GM21737 (cell line): Measurements from ENCODE around the gene PROSER3.

Experiments
- ATAC-seq: cut with Tn5 transposase; IDR thresholded peaks from one replicate; pipeline ENCODE4 v1.9.1; 2021; ENCODE audit warnings: mild to moderate bottlenecking, moderate library complexity; ENCODE audit not compliant: unreplicated experiment

The PROSER3 gene

DNA sequence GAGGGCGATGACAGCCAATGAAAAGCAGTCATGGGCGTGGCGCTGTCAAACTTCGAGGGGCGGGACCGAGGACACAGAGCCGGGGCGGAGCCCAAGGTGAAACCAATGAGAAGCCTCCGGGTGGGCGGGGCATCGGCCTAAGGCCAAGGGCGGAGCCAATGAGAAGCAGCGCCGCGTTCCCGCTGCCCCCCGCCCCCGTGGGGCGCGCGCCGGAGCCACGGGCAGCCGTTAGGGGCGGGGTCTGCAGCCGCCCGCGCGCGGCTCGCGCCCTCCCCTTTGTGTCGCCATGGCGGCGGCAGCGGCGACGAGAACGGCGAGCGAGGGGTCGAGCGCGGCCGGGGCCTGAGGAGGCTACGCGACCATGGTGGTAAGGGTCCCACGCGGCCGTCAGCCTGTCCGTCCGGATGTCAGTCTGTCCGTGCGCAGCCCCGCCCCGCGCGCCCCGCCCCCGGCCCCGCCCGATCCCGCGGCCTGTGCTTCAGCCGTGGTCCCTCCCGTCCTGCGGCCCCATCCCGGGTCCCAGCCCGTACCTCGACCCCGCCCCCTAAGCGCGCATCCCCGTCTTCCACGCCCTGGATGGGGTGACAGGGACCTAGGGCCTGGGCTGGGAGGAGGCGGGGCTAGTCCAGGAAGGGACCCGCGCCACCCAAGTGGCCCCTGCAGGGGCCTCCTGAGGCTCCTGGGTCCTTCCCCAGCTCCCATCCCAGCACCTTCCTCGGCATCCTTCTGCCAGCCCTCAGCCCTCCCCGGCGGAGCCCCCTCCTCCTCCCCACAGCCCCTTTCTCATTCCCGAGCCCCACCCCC is 17.5 kb downstream of the PROSER3 start, which contains the start of gene ARHGAP33:
ARHGAP33 (plus strand) TSS at position 267 of the 804 bp plus-strand sequence; CDS start at position 362, 95 bp downstream.
- peak; percentile 94 for ATAC-seq

DNA sequence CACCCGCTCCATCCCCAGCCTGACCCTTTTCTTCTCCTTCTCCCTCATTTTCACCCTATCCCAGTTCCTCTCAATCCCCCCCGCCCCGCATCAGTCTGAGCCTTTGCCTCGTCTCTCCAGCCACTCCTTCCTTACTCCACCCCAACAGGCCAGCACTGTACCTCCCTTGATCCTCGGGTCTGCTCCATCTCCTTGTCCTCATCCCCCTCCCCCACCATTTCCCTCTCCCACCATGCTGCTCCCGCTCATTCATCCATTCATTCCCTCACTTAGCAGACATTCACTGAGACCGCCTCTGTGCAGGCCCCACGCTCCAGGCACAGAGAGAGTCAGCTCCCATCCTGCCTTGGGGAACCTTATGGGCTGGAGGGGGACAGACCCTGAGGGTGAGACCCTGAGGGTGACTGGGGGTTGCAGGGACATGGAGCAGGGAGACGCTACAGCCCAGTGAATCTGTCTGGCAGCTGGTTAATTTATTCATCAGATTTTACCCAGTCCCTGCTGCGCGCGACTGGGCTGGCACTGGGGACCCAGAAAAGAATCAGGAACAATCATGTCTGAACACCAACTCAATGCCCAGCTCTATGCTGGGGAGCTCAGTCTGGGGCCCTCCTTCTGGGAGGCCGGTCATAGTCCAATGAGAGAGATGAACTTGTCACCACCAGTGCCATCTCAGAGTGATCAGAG is 18.3 kb downstream of the PROSER3 start:
- ATAC-seq, result no peak

DNA sequence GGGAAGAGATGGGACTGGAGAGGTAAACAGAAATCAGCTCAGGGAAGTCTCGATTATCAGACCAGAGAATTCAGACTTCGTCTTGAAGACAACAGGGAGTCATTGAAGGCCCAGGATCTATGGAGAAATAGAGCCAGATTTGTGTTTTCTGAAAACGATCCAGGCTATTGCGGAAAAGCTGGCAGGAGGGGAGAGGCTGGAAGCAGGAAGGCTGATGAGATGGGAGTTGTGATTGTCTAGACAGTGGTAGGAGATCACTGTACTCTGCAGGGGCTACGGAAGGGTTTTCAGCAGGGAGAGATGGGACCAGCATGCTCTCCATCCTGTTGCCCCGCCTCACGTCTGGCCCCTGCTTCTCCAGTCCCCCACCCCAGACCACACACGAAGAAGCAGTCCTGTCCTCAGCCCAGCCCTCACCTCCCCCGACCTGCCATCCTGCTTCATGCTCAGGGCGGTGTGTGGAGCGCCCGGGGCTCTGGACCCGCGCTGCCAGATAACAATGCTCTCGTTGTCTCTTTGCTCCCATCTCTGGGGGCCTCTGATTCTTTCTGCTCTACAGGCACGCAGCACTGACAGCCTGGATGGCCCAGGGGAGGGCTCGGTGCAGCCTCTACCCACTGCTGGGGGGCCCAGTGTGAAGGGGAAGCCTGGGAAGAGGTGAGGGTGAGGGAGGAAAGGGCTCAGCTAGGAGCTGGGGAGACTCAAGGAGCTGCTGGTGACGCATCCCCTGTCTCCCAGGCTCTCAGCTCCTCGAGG is 19.3 kb downstream of the PROSER3 start:
- no peak for ATAC-seq

DNA sequence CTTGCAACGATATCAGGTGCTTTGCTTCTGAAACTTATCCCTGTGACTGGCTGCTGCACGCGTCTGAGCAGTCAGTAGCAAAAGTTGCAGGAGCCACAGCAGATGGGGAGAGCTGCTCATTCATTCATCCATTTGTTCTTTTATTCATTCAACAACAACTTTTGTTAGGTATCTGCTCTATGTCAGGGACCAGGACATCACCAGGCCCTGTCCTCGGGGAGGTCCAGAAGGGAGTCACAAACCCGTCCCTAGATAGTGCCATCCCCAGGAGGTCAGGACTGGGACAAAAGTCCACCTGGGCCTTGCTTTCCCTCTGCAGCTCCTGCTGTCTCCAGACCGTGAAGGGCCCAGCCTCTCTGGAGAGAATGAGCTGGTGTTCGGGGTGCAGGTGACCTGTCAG is 20.0 kb downstream of the PROSER3 start:
- no peak for ATAC-seq

DNA sequence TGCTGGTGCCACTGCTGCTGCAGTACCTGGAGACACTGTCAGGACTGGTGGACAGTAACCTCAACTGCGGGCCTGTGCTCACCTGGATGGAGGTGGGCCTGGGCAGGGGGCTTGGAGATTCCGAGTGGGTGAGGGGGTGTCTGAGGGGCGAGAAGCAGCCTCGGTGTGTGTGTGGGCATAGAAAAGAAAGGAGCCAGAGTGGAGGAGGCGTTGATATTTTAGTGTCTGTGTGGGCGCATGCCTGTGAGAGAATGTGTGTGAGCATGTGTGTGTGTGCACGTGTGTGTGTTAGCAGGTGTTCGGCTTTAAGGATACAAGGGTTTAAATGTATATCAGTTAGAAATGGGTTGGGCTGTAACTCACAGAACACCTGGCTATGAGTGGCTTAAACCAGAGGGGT is 21.1 kb downstream of the PROSER3 start:
- ATAC-seq, result no peak

DNA sequence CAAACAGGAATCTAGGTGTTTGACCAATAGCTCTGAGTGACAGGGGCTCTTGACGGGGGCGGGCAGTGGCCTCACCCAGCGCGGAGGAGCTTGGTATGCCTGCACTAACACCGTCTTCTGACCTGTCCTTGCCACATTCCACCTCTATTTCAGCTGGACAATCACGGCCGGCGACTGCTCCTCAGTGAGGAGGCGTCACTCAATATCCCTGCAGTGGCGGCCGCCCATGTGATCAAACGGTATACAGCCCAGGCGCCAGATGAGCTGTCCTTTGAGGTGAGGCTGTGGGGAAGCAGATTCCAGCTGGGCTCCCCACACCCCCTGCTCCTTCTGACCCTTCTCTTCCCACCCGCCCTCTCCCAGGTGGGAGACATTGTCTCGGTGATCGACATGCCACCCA is 22.1 kb downstream of the PROSER3 start:
- no peak for ATAC-seq

DNA sequence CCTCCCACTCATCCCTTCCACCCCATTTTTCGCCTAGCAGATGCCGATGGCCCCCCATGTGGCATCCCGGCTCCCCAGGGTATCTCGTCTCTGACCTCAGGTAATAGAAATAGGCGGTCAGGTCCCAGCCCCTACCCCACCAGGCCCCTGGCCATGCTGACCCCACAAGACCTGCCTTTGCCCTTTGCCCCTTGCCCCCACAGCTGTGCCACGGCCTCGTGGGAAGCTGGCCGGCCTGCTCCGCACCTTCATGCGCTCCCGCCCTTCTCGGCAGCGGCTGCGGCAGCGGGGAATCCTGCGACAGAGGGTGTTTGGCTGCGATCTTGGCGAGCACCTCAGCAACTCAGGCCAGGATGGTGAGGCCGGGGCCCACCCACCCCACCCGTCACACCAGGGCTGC is 22.7 kb downstream of the PROSER3 start:
- no peak for ATAC-seq

DNA sequence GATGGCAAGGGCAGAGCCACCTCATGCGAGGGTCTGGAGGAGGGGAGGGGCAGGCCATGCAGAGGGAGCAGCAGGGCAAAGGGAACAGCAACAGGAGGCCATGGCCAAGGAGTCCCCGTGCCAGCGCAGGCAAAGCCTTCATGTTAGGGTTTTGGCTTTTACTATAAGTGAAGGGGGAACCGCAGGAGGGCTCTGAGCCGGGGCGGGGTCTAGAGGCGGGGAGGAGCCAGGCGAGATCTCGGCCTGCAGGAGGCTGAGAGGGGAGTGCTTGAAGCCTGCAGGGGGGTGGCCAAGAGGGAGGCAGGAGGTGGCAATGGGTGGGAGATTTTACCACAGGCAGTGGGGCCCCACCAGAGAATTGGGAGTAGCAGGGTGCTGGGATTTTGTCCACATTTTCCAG is 23.7 kb downstream of the PROSER3 start:
- ATAC-seq, result no peak

DNA sequence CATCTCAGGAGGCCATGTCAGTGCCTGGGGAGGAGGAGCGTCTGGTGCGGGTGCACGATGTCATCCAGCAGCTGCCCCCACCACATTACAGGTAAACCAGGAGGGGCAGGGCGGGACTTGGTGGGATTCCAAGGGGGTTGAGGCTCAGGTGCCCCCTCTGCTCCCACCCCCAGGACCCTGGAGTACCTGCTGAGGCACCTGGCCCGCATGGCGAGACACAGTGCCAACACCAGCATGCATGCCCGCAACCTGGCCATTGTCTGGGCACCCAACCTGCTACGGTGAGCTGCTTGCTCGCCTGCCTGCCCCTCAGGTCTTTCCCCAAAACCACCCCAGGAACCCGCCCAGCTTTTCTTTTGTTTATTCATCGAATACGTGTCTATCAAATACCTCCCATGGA is 24.6 kb downstream of the PROSER3 start:
- no peak for ATAC-seq

DNA sequence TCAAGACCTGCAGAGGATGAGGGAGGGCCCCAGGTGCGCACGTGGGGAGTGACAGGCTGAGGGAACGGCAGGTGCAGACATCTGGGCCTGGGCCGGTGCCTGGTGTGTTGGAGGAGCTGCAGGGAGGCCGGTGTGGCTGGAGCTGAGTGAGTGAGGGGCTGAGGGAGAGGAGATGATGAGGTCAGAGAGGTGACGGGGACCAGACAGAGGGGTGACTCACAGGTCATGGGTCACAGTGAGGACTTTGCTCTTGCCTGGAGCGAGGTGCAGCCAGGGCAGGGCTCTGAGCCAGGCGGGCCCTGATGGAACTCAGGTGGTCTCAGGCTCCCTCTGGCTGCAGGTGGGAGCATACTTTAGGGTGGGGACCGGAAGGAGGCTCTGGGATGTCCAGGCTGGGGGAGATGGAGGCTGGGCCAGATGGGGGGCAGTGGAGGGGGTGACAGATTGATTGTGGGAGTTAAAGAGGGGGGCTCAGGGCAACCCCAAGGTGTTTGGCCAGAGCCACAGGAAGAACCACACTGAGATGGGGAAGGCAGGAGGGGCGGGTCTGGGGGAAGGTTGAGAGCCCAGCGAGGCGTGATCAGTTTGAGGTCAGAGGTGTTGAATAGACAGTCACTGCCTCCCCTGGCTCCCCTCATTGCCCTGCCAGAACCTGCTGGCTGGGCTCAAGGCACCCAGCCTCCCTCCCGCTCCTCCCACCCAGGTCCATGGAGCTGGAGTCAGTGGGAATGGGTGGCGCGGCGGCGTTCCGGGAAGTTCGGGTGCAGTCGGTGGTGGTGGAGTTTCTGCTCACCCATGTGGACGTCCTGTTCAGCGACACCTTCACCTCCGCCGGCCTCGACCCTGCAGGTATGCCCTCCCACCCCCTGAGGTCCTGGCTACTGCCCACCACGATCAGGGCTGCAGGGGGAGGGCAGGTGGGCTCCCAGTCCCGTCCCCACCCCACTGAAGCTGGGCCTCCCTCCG is 25.8 kb downstream of the PROSER3 start:
- no peak for ATAC-seq

DNA sequence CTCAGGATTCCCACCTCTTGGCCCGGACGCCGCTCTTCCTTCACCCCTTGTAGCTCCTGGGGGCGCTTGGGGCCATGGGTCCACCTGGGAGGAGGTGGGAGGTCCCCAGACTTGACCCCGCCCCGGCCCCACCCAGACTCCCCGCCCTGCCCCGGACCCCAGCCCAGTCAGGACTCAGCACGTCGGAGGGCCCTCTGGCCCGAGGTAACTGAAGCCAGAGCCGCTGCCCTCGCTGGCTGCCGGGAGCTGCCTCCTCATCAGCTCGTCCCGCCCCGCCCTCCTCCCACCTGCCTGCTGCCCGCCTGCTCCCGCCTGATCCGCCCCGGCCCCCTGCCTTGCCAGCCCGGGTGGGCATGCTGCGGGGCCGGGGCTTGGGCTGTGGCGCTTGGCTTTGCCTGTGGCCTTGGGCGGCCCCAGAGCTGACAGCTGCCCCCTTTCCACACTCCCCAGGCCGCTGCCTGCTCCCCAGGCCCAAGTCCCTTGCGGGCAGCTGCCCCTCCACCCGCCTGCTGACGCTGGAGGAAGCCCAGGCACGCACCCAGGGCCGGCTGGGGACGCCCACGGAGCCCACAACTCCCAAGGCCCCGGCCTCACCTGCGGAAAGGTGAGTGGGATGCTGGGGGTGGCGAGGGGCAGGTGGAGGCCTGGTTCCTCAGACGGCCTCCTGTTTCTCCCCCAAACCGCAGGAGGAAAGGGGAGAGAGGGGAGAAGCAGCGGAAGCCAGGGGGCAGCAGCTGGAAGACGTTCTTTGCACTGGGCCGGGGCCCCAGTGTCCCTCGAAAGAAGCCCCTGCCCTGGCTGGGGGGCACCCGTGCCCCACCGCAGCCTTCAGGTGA is 26.7 kb downstream of the PROSER3 start:
- ATAC-seq, result no peak

DNA sequence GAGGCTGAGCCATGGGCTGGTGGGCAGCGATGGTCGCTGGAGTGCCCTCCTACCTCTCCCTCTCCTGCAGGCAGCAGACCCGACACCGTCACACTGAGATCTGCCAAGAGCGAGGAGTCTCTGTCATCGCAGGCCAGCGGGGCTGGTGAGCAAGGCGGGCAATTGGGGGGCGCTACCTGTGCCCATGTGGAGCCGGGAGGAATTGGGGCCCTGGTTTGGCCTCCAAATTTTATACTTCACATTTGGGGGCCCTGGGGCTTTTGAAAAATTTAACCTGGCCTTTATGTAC is 27.3 kb downstream of the PROSER3 start:
- ATAC-seq, result no peak

DNA sequence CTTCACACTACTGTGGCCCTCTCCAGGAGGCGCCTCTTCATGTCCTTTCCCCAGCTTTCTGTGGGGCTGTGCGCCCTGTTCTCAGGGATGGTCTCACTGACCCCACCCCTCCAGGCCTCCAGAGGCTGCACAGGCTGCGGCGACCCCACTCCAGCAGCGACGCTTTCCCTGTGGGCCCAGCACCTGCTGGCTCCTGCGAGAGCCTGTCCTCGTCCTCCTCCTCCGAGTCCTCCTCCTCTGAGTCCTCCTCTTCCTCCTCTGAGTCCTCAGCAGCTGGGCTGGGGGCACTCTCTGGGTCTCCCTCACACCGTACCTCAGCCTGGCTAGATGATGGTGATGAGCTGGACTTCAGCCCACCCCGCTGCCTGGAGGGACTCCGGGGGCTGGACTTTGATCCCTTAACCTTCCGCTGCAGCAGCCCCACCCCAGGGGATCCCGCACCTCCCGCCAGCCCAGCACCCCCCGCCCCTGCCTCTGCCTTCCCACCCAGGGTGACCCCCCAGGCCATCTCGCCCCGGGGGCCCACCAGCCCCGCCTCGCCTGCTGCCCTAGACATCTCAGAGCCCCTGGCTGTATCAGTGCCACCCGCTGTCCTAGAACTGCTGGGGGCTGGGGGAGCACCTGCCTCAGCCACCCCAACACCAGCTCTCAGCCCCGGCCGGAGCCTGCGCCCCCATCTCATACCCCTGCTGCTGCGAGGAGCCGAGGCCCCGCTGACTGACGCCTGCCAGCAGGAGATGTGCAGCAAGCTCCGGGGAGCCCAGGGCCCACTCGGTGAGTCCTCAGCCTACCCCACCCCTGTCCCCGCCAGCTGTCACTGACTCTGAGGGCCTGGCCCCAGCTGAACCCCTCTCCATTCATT is 28.6 kb downstream of the PROSER3 start:
- ATAC-seq, result no peak

DNA sequence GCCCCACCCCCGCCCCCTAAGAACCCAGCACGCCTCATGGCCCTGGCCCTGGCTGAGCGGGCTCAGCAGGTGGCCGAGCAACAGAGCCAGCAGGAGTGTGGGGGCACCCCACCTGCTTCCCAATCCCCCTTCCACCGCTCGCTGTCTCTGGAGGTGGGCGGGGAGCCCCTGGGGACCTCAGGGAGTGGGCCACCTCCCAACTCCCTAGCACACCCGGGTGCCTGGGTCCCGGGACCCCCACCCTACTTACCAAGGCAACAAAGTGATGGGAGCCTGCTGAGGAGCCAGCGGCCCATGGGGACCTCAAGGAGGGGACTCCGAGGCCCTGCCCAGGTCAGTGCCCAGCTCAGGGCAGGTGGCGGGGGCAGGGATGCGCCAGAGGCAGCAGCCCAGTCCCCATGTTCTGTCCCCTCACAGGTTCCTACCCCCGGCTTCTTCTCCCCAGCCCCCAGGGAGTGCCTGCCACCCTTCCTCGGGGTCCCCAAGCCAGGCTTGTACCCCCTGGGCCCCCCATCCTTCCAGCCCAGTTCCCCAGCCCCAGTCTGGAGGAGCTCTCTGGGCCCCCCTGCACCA is 29.3 kb downstream of the PROSER3 start:
- ATAC-seq, result no peak

DNA sequence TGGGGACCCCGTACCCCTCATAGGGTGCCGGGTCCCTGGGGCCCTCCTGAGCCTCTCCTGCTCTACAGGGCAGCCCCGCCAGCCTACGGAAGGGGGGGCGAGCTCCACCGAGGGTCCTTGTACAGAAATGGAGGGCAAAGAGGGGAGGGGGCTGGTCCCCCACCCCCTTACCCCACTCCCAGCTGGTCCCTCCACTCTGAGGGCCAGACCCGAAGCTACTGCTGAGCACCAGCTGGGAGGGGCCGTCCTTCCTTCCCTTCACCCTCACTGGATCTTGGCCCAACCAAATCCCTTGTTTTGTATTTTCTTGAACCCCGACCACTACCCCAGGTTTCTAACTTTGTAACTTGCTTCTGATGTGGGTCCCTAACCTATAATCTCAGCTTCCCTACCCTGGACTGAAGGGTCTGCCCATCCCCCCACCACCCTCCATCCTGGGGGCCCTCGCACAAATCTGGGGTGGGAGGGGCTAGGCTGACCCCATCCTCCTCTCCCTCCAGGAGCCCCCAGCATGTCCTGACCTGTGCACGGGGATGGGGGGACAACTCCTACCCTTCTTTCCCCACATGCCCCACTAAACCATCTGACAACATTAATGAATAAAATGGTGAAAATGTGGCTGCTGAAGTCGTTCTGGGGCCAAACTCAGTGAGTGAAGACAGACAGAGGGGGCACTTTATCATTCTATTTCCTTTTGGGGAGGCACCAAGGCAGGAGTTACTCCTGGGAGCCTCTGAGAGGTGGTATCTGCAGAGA is 30.4 kb downstream of the PROSER3 start:
- ATAC-seq, result no peak

DNA sequence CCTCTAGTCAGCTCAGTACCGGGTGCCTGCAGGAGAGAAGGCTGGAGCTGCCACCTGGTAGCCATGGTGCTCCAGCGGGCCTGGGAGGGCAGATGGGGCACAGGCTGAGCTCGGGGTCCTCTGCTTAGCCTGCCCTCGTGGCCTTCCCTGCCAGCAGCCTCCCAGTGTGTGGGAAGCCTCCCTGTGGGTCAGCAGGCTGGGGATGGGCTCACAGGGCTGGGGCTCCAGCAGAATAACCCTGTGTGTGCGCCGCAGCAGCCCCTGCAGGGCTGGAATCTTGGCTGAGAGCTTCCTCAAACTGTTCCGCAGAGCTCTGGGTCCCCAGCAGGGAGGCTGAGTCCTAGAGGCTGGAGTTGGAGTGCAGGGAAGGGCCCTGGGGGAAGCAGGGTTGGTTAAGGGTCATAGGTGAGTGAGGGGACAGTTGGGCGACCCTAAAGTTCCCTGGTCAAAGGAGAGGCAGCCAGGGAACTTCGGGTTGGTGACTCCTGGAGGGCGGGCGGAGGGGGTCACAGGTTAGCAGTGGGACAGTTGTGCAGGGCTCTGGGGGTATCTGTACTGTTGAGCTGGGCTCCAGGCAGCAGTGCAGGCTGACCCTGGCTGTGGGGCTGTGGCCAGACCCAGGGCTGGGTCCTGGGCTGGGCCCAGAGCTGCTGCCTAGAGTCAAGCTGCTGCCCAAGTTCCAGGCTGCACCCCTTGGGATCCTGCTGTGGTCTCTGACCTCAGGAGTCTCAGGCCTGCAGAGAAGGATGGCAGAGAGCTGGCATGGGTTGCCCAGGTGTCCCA is 31.4 kb downstream of the PROSER3 start:
- ATAC-seq, result no peak
